ENCODE measurements around the gene MAS1L. TPM values are rescaled to one million over a fixed set of nuclear protein-coding genes. Genes with fewer than 3 reads are reported as not detected.

The MAS1L gene
- total RNA-seq, 4 donors from 2014 or later: 0.37 to 0.48 TPM; not detected in 2

DNA sequence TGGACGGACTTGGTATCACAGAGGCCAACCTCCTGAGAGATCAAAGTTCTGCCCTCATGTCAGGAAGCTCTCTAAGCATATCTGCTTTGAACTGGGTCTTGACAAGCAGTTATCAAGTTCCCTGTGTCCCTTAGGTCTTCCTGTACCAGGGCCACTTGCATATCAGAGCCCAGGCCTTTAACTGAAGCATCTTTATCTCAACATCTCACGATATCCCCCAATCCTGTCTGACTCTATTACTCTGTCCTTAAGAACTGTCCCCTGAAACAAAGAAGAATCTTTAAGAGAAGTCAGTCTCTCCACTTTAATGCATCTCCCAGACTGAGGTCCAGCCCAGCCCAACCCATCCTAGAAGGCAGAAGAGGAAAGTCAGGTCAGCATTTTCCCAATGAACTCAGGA, 8.2 kb downstream of the MAS1L start:
- intact Hi-C loops (cut with DNase I; ENCODE audit: low total_unique reads): no loop called here
- no peak for TF ChIP-seq POLR2A (IDR thresholded peaks at IDR 0.05)
- TF ChIP-seq, protein P1, sequence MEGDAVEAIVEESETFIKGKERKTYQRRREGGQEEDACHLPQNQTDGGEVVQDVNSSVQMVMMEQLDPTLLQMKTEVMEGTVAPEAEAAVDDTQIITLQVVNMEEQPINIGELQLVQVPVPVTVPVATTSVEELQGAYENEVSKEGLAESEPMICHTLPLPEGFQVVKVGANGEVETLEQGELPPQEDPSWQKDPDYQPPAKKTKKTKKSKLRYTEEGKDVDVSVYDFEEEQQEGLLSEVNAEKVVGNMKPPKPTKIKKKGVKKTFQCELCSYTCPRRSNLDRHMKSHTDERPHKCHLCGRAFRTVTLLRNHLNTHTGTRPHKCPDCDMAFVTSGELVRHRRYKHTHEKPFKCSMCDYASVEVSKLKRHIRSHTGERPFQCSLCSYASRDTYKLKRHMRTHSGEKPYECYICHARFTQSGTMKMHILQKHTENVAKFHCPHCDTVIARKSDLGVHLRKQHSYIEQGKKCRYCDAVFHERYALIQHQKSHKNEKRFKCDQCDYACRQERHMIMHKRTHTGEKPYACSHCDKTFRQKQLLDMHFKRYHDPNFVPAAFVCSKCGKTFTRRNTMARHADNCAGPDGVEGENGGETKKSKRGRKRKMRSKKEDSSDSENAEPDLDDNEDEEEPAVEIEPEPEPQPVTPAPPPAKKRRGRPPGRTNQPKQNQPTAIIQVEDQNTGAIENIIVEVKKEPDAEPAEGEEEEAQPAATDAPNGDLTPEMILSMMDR (IDR thresholded peaks at IDR 0.05): no peak
- H3K36me3 ChIP-seq: no peaks in the 10 kb centered on the region
- no peak for DNase-seq
- no peaks in the 10 kb centered on the region for H3K9me3 ChIP-seq
- H3K4me1 ChIP-seq: no peaks in the 10 kb centered on the region
- H3K27me3 ChIP-seq: no peaks in the 10 kb centered on the region
- no peak overlapping the region for H3K27ac ChIP-seq
- no peak overlapping the region for H3K4me3 ChIP-seq

- Histone ChIP-seq H3K36me3 (no peaks in the 10 kb centered on the region), H3K4me1 (no peaks in the 10 kb centered on the region), H3K4me3 (no peak overlapping the region), H3K9me3 (no peaks in the 10 kb centered on the region), H3K27me3 (no peaks in the 10 kb centered on the region), H3K27ac (no peak overlapping the region)
- DNase-seq: no peak
- intact Hi-C loops (cut with DNase I; ENCODE audit: low total_unique reads): no loop called here
- TF ChIP-seq, protein P1 (IDR thresholded peaks at IDR 0.05): no peak
- TF ChIP-seq POLR2A (IDR thresholded peaks at IDR 0.05): no peak
These were observed 9.0 kb downstream of the MAS1L start for GRCh38 chr6:29478740-29479139.

GRCh38 chr6:29477923-29478450, 9.8 kb downstream of the MAS1L start:
- TF ChIP-seq POLR2A (IDR thresholded peaks at IDR 0.05): no peak
- TF ChIP-seq, protein P1 (IDR thresholded peaks at IDR 0.05): no peak
- intact Hi-C loops (cut with DNase I; ENCODE audit: low total_unique reads): no loop called here
- H3K4me1 ChIP-seq: no peaks in the 10 kb centered on the region

DNA sequence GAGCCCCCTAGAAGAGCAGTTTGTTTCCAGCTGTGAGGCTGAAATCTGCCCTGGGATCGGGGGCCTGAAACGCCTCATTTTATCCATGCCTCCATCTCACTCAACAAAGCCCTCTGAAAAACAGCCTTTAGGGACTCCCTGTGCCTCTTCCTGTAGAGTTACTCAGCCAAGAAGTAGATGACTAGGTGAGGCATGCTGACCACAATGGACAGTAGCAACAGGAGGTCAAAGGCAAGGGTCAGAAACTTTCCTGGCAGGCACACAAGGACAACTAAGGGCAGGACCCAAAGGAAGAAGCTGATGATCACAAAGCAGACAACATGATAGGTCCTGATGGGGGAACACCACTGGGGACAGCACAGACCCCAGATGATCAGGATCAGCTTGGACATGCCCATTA, 12.8 kb downstream of the MAS1L start:
- no peak overlapping the region for H3K27ac ChIP-seq
- H3K9me3 ChIP-seq: no peaks in the 10 kb centered on the region
- no peaks in the 10 kb centered on the region for H3K36me3 ChIP-seq
- intact Hi-C loops (cut with DNase I; ENCODE audit: low total_unique reads): no loop called here
- H3K27me3 ChIP-seq: no peaks in the 10 kb centered on the region
- no peaks in the 10 kb centered on the region for H3K4me1 ChIP-seq
- TF ChIP-seq, protein P1 (IDR thresholded peaks at IDR 0.05): no peak
- no peak for TF ChIP-seq POLR2A (IDR thresholded peaks at IDR 0.05)
- H3K4me3 ChIP-seq: no peak overlapping the region
- DNase-seq: no peak

More at GRCh38 chr6:29477923-29478450, 9.8 kb downstream of the MAS1L start:
- no peak overlapping the region for H3K4me3 ChIP-seq
- no peaks in the 10 kb centered on the region for H3K27me3 ChIP-seq
- no peaks in the 10 kb centered on the region for H3K9me3 ChIP-seq
- H3K36me3 ChIP-seq: no peaks in the 10 kb centered on the region
- H3K27ac ChIP-seq: no peak overlapping the region
- DNase-seq: no peak

- Histone ChIP-seq H3K9me3 (no peaks in the 10 kb centered on the region), H3K27ac (no peak overlapping the region), H3K36me3 (no peaks in the 10 kb centered on the region), H3K4me3 (no peak overlapping the region), H3K4me1 (no peaks in the 10 kb centered on the region), H3K27me3 (no peaks in the 10 kb centered on the region)
- no peak for DNase-seq
- TF ChIP-seq POLR2A (IDR thresholded peaks at IDR 0.05): no peak
- TF ChIP-seq, protein P1 (IDR thresholded peaks at IDR 0.05): no peak
- intact Hi-C loops (cut with DNase I; ENCODE audit: low total_unique reads): no loop called here
These were observed 21.5 kb downstream of the MAS1L start for GRCh38 chr6:29466241-29466640.
